Activated naive CD8-positive, alpha-beta T cell treated with anti-CD3 and anti-CD28 coated beads, Interleukin-2, amount 50 U/mL, for 24 hours (primary cell): ENCODE measurements around the gene BPIFB2.

Source experiments
- ATAC-seq: fragments of 150-1000 bp; cut with Tn5 transposase; one replicate; pipeline ENCODE4 v1.10.0; 2021
- DNase-seq: peaks from one replicate; pipeline ENCODE4 v3.0.0; 2021
- H3K27ac Mint-ChIP-seq: one replicate; pipeline ENCODE4 v1.8.0; 2021; ENCODE audit warnings: mild to moderate bottlenecking, mixed read lengths
- H3K27me3 Mint-ChIP-seq: one replicate; pipeline ENCODE4 v1.8.0; 2021; ENCODE audit warnings: mixed read lengths
- H3K36me3 Mint-ChIP-seq: one replicate; pipeline ENCODE4 v1.8.0; 2021; ENCODE audit warnings: low read depth, mixed read lengths
- H3K4me1 Mint-ChIP-seq: one replicate; pipeline ENCODE4 v1.8.0; 2021; ENCODE audit warnings: mixed read lengths
- H3K4me3 Mint-ChIP-seq: one replicate; pipeline ENCODE4 v1.8.0; 2021; ENCODE audit warnings: mild to moderate bottlenecking, moderate library complexity, mixed read lengths
- H3K9me3 Mint-ChIP-seq: one replicate; pipeline ENCODE4 v1.8.0; 2021; ENCODE audit warnings: mixed read lengths

The BPIFB2 gene

GRCh38 chr20:32977281-32978008, 30.1 kb upstream of the BPIFB2 start:
- H3K9me3 Mint-ChIP-seq = peaks cover 6% of the 10 kb centered on the region
- peaks cover 12% of the 10 kb centered on the region for H3K4me1 Mint-ChIP-seq
- no peak for ATAC-seq
- no peaks in the 10 kb centered on the region for H3K27me3 Mint-ChIP-seq
- no peak overlapping the region for H3K27ac Mint-ChIP-seq
- no peak for DNase-seq
- no peak overlapping the region for H3K4me3 Mint-ChIP-seq
- H3K36me3 Mint-ChIP-seq = no peaks in the 10 kb centered on the region

- no peak for DNase-seq
- no peak overlapping the region for H3K27ac Mint-ChIP-seq
- H3K36me3 Mint-ChIP-seq = no peaks in the 10 kb centered on the region
- no peak for ATAC-seq
- H3K9me3 Mint-ChIP-seq = peaks cover 6% of the 10 kb centered on the region
- H3K4me3 Mint-ChIP-seq = no peak overlapping the region
- no peaks in the 10 kb centered on the region for H3K27me3 Mint-ChIP-seq
- H3K4me1 Mint-ChIP-seq = peaks cover 12% of the 10 kb centered on the region
Measured at GRCh38 chr20:32978009-32978335, 29.5 kb upstream of the BPIFB2 start.

- H3K9me3 Mint-ChIP-seq = peaks cover 6% of the 10 kb centered on the region
- no peak overlapping the region for H3K27ac Mint-ChIP-seq
- DNase-seq = no peak
- H3K4me3 Mint-ChIP-seq = no peak overlapping the region
- H3K36me3 Mint-ChIP-seq = no peaks in the 10 kb centered on the region
- peaks cover 12% of the 10 kb centered on the region for H3K4me1 Mint-ChIP-seq
- no peaks in the 10 kb centered on the region for H3K27me3 Mint-ChIP-seq
- ATAC-seq = no peak
Measured at GRCh38 chr20:32979201-32979998, 28.1 kb upstream of the BPIFB2 start.

- Mint-ChIP-seq H3K9me3 (peaks cover 6% of the 10 kb centered on the region), H3K27me3 (no peaks in the 10 kb centered on the region), H3K36me3 (no peaks in the 10 kb centered on the region), H3K4me3 (no peak overlapping the region), H3K27ac (no peak overlapping the region), H3K4me1 (peaks cover 12% of the 10 kb centered on the region)
- DNase-seq = no peak
- no peak for ATAC-seq
Measured at GRCh38 chr20:32980131-32980941, 27.2 kb upstream of the BPIFB2 start.

- ATAC-seq = no peak
- no peaks in the 10 kb centered on the region for H3K36me3 Mint-ChIP-seq
- H3K27ac Mint-ChIP-seq = no peak overlapping the region
- H3K27me3 Mint-ChIP-seq = no peaks in the 10 kb centered on the region
- DNase-seq = no peak
- peaks cover 7% of the 10 kb centered on the region for H3K4me1 Mint-ChIP-seq
- H3K9me3 Mint-ChIP-seq = peaks cover 6% of the 10 kb centered on the region
- H3K4me3 Mint-ChIP-seq = no peak overlapping the region
Measured at GRCh38 chr20:32980990-32981389, 26.5 kb upstream of the BPIFB2 start.

GRCh38 chr20:32982617-32983458, 24.7 kb upstream of the BPIFB2 start:
- no peak overlapping the region for H3K4me3 Mint-ChIP-seq
- H3K27ac Mint-ChIP-seq = no peak overlapping the region
- no peaks in the 10 kb centered on the region for H3K9me3 Mint-ChIP-seq
- ATAC-seq = no peak
- no peaks in the 10 kb centered on the region for H3K36me3 Mint-ChIP-seq
- H3K27me3 Mint-ChIP-seq = no peaks in the 10 kb centered on the region
- no peak for DNase-seq
- no peaks in the 10 kb centered on the region for H3K4me1 Mint-ChIP-seq

- Mint-ChIP-seq H3K4me1 (peaks cover 1% of the 10 kb centered on the region), H3K27me3 (no peaks in the 10 kb centered on the region), H3K4me3 (no peak overlapping the region), H3K27ac (no peak overlapping the region), H3K9me3 (no peaks in the 10 kb centered on the region), H3K36me3 (no peaks in the 10 kb centered on the region)
- ATAC-seq (no peak), DNase-seq (no peak)
Measured at GRCh38 chr20:32983459-32984112, 23.9 kb upstream of the BPIFB2 start.

GRCh38 chr20:32984196-32984595, 23.3 kb upstream of the BPIFB2 start:
- Mint-ChIP-seq H3K36me3 (no peaks in the 10 kb centered on the region), H3K9me3 (no peaks in the 10 kb centered on the region), H3K4me3 (no peak overlapping the region), H3K27ac (no peak overlapping the region), H3K27me3 (no peaks in the 10 kb centered on the region), H3K4me1 (peaks cover 1% of the 10 kb centered on the region)
- no peak for DNase-seq
- ATAC-seq = no peak

GRCh38 chr20:32984631-32985354, 22.7 kb upstream of the BPIFB2 start:
- ATAC-seq (no peak), DNase-seq (no peak)
- Mint-ChIP-seq H3K27me3 (no peaks in the 10 kb centered on the region), H3K4me1 (peaks cover 1% of the 10 kb centered on the region), H3K4me3 (no peak overlapping the region), H3K9me3 (no peaks in the 10 kb centered on the region), H3K36me3 (no peaks in the 10 kb centered on the region), H3K27ac (no peak overlapping the region)

GRCh38 chr20:32985596-32985995, 21.9 kb upstream of the BPIFB2 start:
- Mint-ChIP-seq H3K4me3 (no peak overlapping the region), H3K4me1 (peaks cover 3% of the 10 kb centered on the region), H3K27me3 (no peaks in the 10 kb centered on the region), H3K36me3 (no peaks in the 10 kb centered on the region), H3K27ac (no peak overlapping the region), H3K9me3 (no peaks in the 10 kb centered on the region)
- ATAC-seq (no peak), DNase-seq (no peak)

- Mint-ChIP-seq H3K27ac (no peak overlapping the region), H3K36me3 (no peaks in the 10 kb centered on the region), H3K27me3 (no peaks in the 10 kb centered on the region), H3K4me1 (peaks cover 9% of the 10 kb centered on the region), H3K9me3 (no peaks in the 10 kb centered on the region), H3K4me3 (no peak overlapping the region)
- ATAC-seq (no peak), DNase-seq (no peak)
Measured at GRCh38 chr20:32986331-32986966, 21.1 kb upstream of the BPIFB2 start.

GRCh38 chr20:32987044-32987825, 20.3 kb upstream of the BPIFB2 start:
- Mint-ChIP-seq H3K36me3 (no peaks in the 10 kb centered on the region), H3K27me3 (no peaks in the 10 kb centered on the region), H3K4me3 (no peak overlapping the region), H3K9me3 (no peaks in the 10 kb centered on the region), H3K27ac (no peak overlapping the region), H3K4me1 (peaks cover 16% of the 10 kb centered on the region)
- DNase-seq = no peak
- ATAC-seq = no peak
